Measurements from ENCODE around the gene PDZD4.

PDZD4 gene

GRCh38 chrX:153755136-153755535, 75.2 kb downstream of the PDZD4 start:
- DNase-seq (ENCODE audit: low spot score), result no peak
